Stimulated activated CD8-positive, alpha-beta memory T cell treated with anti-CD3 and anti-CD28 coated beads, Interleukin-7, amount 100 ng/mL, for 24 hours (primary cell): ENCODE measurements around the gene DNAJC22.
"Not testable (repeated sequence)": the region's sequence is repeated elsewhere in the genome, so short reads cannot be mapped to it uniquely, and the experiment has no call there.

ENCODE experiments used
- DNase-seq: peaks from one replicate; pipeline ENCODE4 v3.0.0-alpha.2; 2020; ENCODE audit warnings: low read depth

Gene DNAJC22

GRCh38 chr12:49375406-49375805 lies 28.7 kb downstream of the DNAJC22 start:
- no peak for DNase-seq

DNA sequence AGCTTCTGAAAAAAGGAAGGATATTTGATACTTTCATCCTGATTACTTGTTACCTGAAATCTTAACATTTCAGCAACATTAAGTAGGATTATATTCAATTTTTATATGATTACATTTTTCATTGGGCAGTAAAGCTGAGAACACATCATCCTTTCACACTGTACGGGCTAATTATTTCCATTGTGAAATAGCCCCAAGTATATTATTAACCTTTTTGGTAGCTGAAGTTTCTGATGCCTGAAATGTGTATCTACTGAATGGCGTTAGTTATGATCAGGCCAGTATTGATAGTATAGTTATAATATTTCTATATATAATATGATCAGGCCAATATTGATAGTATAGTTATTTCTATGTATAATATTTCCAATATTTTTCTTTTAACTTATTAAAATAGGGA lies 30.7 kb downstream of the DNAJC22 start:
- no peak for DNase-seq

DNA sequence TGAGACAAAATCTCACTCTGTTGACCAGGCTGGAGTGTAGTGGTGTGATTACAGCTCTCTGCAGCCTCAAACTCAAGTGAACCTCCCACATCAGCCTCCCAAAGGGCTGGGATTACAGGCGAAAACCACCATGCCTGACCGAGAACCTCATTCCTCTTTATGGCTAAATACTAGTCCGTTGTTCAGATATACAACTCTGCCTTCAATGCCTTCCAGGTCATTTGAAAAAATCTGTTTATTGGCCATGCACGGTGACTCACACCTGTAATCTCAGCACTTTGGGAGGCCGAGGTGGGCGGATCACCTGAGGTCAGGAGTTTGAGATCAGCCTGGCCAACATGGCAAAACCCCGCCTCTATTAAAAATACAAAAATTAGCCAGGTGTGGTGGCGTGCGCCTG lies 33.5 kb downstream of the DNAJC22 start:
- not testable (repeated sequence) for DNase-seq

GRCh38 chr12:49388682-49389386 lies 42.1 kb downstream of the DNAJC22 start:
- DNase-seq: peak; percentile 35

- DNase-seq: no peak
These were observed 42.7 kb downstream of the DNAJC22 start for GRCh38 chr12:49389387-49389703.

DNA sequence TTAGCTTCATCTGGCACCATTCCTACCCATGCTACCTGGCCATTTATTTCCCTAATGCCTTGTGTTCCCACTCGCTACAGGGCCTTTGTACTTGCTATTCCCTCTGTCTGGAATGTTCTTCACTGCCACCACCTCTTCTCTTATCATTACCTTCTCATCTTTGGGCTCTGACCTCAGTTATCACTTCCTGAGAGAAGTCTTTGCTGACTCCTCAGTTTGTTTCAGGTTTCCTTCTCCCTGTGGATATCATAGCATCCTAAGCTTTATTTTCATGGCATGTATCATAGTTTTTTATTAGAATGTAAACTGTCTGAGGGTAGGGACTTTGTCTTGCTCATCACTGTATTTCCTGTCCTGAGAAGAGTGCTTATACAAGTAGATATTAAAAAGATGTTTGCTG lies 50.3 kb downstream of the DNAJC22 start:
- no peak for DNase-seq

- DNase-seq: no peak
These were observed 53.6 kb downstream of the DNAJC22 start for GRCh38 chr12:49400304-49400703.
